Skeletal muscle satellite cell (primary cell): ENCODE results near the gene TENT5A.
"Not testable (repeated sequence)": the region's sequence is repeated elsewhere in the genome, so short reads cannot be mapped to it uniquely, and the experiment has no call there.

ENCODE experiments used
- H3K27me3 ChIP-seq: 2 replicates; pipeline ENCODE4 v1.7.0; 2013; ENCODE audit warnings: low read length; ENCODE audit not compliant: control insufficient read depth, insufficient read depth
- H3K36me3 ChIP-seq: 2 replicates; pipeline ENCODE4 v1.7.0; 2013; ENCODE audit warnings: mild to moderate bottlenecking, control low read depth, low read length; ENCODE audit not compliant: insufficient read depth
- H3K4me1 ChIP-seq: 2 replicates; pipeline ENCODE4 v1.7.0; 2013; ENCODE audit warnings: low read length; ENCODE audit not compliant: control insufficient read depth, insufficient read depth
- H3K4me2 ChIP-seq: 2 replicates; pipeline ENCODE4 v1.7.0; 2013; ENCODE audit warnings: mild to moderate bottlenecking, low read length
- H3K4me3 ChIP-seq: 2 replicates; pipeline ENCODE4 v1.7.0; 2013; ENCODE audit warnings: low read length
- H3K9ac ChIP-seq: 2 replicates; pipeline ENCODE4 v1.7.0; 2013; ENCODE audit warnings: mild to moderate bottlenecking, low read depth, low read length, moderate library complexity
- H3K9me3 ChIP-seq: replicated peaks from 2 replicates; pipeline ENCODE4 v1.7.0; 2013; ENCODE audit warnings: mild to moderate bottlenecking, control low read depth, low read length

TENT5A gene

DNA sequence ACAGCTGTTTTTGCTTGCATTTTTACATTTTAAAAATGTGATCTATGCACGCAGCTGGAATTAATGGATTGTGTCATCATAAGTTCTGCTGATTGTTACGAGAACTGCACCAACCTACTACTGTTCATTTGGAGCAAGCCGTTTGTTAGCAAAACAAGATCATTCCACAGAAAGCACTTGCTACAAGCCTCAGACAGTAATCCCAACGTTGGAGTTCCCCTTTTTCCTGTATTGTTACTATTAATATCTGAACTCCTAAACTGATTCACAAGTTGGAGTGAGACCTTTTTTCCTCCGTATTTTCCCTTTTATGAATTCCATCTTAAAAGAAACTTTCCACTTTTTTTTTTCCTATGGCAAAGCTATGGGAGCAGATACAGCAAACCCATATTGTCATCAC is 3.5 kb downstream of the TENT5A start:
- peak overlapping the region; percentile 95 for H3K4me3 ChIP-seq
- no peaks in the 10 kb centered on the region for H3K9me3 ChIP-seq
- H3K9ac ChIP-seq: peak overlapping the region; percentile 93

DNA sequence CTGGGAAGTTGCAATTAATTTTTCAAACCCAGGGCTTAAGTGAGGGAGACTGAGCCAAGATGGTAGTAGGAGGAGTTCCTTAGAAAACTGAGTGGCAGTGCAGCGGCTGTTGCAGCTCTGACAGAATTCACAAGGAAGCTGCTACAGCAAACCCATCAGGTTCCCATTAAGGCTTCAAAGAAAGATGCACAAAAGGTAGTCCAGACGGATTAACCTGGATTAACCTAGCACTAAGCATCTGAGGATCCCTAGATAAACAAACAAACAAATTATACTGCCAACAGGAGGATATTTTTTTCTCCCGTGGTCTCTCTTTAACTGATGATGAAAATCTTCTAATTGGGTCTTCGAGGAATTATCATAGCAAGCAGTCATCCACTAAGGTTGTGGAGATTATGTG is 5.2 kb downstream of the TENT5A start:
- H3K9ac ChIP-seq: no peak overlapping the region
- no peaks in the 10 kb centered on the region for H3K9me3 ChIP-seq
- no peaks in the 10 kb centered on the region for H3K27me3 ChIP-seq
- no peak overlapping the region for H3K4me3 ChIP-seq
- H3K4me1 ChIP-seq: peaks cover 15% of the 10 kb centered on the region
- H3K36me3 ChIP-seq: peaks cover 28% of the 10 kb centered on the region
- no peak overlapping the region for H3K4me2 ChIP-seq

More for the DNA sequence above, 3.5 kb downstream of the TENT5A start:
- Histone ChIP-seq H3K27me3 (no peaks in the 10 kb centered on the region), H3K36me3 (peaks cover 28% of the 10 kb centered on the region), H3K4me1 (peaks cover 16% of the 10 kb centered on the region), H3K4me2 (peak overlapping the region; percentile 88)

DNA sequence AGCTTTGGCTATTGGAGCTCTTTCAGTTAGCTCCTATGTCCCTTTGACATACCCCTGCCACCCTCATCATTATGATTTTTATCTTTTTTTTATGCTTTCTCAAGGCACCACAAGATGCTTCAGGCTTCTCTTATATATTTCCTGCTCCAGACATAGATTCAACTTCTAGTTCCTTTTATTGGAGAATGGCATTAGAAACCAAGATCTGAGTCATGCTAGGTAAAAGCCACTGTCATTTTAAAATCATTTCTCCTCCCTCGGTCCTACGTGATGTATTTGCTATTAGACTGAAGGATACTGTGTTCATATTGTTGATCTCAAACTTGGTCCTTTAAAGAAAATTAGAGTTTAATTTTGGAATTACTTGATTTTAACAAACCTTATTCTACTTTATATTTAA is 8.3 kb downstream of the TENT5A start:
- Histone ChIP-seq H3K9ac (no peak overlapping the region), H3K4me2 (no peak overlapping the region), H3K4me1 (peaks cover 5% of the 10 kb centered on the region), H3K27me3 (no peaks in the 10 kb centered on the region), H3K4me3 (no peak overlapping the region), H3K36me3 (peaks cover 21% of the 10 kb centered on the region), H3K9me3 (no peaks in the 10 kb centered on the region)

DNA sequence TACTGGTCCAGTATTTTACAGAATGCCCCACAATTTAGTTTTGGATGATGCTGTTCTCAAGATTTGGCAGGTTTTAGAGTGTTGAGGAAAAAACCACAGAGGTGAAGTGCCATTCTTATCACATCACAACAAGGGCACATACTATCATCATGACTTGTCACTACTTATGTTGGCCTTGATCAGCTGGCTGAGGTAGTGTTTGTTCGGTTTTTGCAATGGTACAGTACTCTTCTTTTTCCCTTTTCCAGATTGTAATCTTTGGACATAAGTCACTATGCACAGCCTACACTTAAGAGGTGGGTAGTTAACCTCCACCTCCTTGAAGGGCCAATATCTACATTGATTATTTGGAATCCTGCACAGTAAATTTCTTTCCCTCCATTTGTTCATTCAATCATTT is 8.8 kb downstream of the TENT5A start:
- Histone ChIP-seq H3K27me3 (no peaks in the 10 kb centered on the region), H3K4me3 (no peak overlapping the region), H3K36me3 (peaks cover 18% of the 10 kb centered on the region), H3K4me1 (peaks cover under 1% of the 10 kb centered on the region), H3K4me2 (no peak overlapping the region), H3K9me3 (no peaks in the 10 kb centered on the region), H3K9ac (no peak overlapping the region)

DNA sequence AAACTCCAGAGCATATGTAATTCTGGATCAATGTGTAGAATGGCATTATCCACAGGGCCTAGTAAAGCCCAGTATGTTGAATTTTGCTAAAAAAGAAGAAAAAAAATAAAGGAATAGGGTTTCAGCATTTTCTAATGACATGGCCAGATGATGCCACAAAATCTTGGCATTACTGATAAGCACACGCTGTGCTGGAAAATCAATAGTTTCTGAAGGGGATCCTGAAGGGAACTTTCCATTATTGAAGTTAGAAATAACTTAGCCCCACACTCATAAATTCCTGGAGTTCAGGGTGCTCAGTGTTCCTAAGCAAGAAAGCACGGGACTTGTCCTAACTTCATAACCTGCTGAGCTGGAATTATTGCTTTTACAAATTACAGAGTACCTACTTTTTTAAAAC is 10.8 kb downstream of the TENT5A start:
- Histone ChIP-seq H3K36me3 (peaks cover 12% of the 10 kb centered on the region), H3K4me3 (no peak overlapping the region), H3K4me1 (no peaks in the 10 kb centered on the region), H3K4me2 (no peak overlapping the region), H3K27me3 (no peaks in the 10 kb centered on the region), H3K9ac (no peak overlapping the region), H3K9me3 (no peaks in the 10 kb centered on the region)

DNA sequence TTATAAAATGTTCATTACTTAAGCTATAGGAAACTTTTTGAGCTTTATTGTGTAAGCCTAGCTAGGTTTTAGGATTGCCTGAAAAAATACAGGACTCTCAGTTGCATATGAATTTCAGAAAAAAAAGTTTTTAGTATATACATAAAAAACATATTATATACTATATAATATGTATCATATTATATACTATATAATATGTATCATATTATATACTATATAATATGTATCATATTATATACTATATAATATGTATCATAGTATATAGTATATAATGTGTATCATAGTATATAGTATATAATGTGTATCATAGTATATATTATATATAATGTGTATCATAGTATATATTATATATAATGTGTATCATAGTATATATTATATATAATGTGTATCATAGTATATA is 11.9 kb downstream of the TENT5A start:
- H3K27me3 ChIP-seq, H3K9me3 ChIP-seq: not testable (repeated sequence)

DNA sequence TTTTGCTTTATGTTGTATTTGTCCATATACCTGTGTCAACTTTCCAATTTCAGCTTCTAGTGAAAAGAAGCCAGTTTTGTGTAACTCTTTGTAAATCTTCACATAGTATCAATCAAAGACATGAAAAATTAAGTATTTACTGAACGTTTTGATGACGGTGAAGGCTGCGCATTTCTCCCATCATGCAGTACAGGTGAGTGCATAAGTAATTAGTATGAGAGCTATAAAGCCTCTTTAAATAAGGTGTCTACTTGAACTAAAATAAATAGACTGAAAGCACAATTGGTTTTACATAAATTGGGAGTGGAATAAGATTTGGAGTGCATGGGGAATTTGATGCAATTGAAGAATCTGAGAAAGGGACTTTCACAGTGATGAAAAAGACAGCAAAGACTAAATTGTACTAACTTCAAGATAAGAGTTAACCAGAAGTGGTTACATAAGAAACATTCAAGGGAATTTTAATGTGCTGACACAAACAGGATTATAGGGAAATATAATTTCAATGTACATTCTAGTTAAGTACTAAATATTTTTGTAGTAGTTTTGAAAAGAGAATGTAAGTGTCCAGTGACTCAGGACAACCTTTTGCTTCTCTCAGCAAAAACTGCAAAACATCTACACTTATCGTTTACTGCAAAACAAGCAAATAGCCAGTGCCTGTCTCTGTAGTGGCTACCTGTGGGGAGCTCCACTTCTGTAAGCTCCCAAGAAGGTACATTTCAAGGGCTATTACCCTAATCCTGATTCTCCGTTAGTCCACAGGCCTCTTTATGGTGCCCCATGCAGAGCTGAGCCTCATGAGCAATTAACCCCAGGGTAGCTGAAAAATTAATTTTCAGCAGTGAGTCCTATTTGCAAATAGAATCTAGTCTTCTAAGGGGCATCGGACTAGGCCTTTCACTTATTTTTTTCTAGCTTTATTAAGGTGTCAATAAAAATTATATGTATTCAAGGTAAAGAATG is 13.0 kb downstream of the TENT5A start:
- no peaks in the 10 kb centered on the region for H3K9me3 ChIP-seq
- H3K36me3 ChIP-seq: no peaks in the 10 kb centered on the region
- no peaks in the 10 kb centered on the region for H3K4me1 ChIP-seq
- no peaks in the 10 kb centered on the region for H3K27me3 ChIP-seq
- no peak overlapping the region for H3K4me2 ChIP-seq
- H3K9ac ChIP-seq: no peak overlapping the region
- no peak overlapping the region for H3K4me3 ChIP-seq

More for the DNA sequence above, 11.9 kb downstream of the TENT5A start:
- H3K36me3 ChIP-seq, H3K9ac ChIP-seq, H3K4me3 ChIP-seq, H3K4me2 ChIP-seq, H3K4me1 ChIP-seq: not testable (repeated sequence)

DNA sequence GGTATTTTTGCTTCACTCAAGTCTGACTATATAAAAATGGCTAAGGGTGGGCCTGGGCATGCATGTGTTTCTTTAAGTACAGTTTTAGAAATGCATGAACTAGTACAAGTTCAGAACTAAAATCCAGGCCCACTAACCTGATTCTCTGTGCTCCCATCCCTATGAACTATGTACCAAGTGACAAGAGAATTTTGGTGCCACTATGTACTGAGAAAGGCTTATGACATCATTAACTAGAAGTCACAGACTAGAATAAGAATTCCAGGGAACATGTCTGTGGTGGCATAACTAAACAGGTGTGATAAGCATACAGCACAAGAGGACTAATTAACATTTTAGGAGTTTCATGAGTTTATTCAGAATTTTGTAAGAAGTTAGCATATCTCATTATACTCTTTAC is 16.1 kb downstream of the TENT5A start:
- Histone ChIP-seq H3K9ac (no peak overlapping the region), H3K27me3 (no peaks in the 10 kb centered on the region), H3K9me3 (no peaks in the 10 kb centered on the region), H3K4me2 (no peak overlapping the region), H3K36me3 (no peaks in the 10 kb centered on the region), H3K4me1 (no peaks in the 10 kb centered on the region), H3K4me3 (no peak overlapping the region)

DNA sequence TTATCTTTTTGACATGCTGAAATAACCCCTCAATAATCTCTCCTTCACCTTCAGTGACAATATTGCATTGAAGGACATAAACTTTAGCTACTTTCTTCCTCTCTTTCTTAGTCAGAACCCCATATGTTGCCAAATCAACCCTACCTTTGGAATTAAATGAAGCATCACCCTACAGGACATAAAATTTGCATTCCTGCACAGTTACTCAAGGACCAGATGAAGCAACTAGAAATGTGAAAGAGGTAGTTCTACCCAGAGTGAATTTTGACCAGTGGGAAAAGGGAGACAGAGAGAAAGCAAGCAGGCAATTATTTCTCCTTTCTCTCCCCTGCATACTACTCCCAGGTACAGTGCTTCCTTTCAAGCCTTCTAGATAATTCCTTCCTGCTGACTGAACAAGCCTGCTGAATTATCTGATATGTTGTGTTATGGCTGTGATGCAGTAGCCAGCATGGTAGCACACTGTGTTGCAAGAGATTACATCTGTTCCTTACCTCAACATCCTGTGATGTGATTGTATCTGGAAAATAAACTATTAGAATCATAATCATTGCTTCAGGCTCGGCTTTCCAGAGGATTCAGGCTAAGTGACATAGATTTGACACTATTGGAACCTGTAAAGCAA is 16.6 kb downstream of the TENT5A start:
- no peaks in the 10 kb centered on the region for H3K4me1 ChIP-seq
- no peaks in the 10 kb centered on the region for H3K36me3 ChIP-seq
- no peak overlapping the region for H3K4me2 ChIP-seq
- no peak overlapping the region for H3K9ac ChIP-seq
- no peaks in the 10 kb centered on the region for H3K27me3 ChIP-seq
- no peaks in the 10 kb centered on the region for H3K9me3 ChIP-seq
- H3K4me3 ChIP-seq: no peak overlapping the region

DNA sequence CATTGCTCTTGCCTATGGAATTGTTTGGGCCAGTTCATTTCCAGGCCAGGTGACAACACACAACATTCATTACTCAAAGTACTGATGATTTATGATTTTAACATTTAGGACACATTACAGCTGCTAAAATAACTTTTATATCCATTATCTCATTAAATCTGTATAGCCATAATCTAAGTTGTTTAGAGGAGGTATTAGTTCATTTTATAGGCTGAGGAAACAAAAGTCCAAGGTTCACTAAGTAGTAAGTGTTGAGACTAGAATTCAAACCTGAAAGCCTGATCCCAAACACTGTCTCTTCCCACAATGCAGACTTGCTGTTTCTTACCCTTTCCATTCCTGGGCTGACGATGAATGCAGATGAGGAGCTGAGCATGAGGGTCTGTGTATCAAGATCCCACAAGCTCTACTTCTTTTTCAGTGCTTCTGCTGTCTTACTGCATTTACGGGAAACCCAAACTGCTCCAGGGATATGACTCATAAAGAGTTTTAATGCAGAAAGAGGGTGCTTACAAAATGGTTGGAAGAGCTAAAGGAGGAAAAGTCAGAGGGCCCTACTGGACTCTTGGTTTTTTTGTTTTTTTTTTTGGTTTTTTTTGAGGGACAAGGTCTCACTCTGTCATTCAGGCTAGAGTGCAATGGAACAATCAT is 17.9 kb downstream of the TENT5A start:
- H3K4me2 ChIP-seq: no peak overlapping the region
- no peaks in the 10 kb centered on the region for H3K36me3 ChIP-seq
- no peaks in the 10 kb centered on the region for H3K9me3 ChIP-seq
- H3K4me3 ChIP-seq: no peak overlapping the region
- H3K27me3 ChIP-seq: no peaks in the 10 kb centered on the region
- H3K9ac ChIP-seq: no peak overlapping the region
- no peaks in the 10 kb centered on the region for H3K4me1 ChIP-seq

DNA sequence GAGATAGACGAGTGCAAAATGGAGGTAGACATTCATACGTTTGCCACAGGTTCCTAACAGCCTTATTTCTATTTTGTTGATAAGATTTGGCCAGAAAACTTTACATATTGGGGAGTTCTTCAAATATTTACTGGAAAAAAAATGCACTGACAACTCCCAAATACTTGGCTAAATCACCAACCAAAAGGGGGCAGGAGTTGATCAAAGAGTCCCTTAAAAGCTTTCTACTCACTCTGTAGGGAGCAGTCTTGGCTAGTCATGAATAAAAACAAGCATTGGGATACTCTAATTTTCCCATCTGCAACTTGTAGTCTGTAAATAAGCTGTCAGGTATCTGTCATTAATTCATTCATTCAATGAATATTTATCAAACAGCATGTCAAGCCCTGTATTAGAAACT is 18.4 kb downstream of the TENT5A start:
- H3K4me2 ChIP-seq: no peak overlapping the region
- H3K4me3 ChIP-seq: no peak overlapping the region
- H3K4me1 ChIP-seq: no peaks in the 10 kb centered on the region
- no peaks in the 10 kb centered on the region for H3K27me3 ChIP-seq
- no peaks in the 10 kb centered on the region for H3K9me3 ChIP-seq
- H3K36me3 ChIP-seq: no peaks in the 10 kb centered on the region
- no peak overlapping the region for H3K9ac ChIP-seq
